ENCODE data around the gene ANKRD13B. TPM values are rescaled to one million over a fixed set of nuclear protein-coding genes. Genes with fewer than 3 reads are reported as not detected.

The ANKRD13B gene
- total and polyA plus RNA-seq, 2 of the 13 experiments (the other 11 are each of a cell fraction or from before 2014, with no cell fraction given) = 1.7 to 1.8 TPM

DNA sequence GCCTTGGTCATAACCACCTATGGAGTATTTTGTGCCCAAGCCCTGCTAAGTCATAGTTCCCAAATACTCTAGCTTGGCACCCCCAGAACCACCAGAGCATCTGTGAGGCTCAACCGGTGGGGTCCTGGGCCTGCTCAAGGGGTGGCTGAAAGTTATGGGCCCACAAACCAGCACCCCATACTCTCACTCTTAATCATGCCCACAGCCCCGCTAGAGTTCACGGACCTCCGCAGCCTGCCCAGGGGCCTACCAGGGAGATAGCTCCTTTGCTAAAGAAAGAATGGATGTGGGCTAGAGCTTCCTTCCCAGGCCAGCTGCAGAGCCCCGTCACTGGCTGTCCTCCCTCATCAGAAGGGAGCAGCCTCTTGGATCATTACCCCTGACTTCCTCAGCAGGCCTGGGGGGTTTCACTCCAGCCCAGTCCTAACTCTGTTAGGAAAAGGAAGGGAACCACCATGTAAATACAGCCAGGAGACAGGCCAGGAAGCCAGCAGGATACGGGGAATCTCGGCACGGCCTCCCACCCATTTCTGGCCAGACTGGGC, 4.8 kb upstream of the ANKRD13B start:
- Histone ChIP-seq H3K36me3 (replicated peaks in 1 of 2; ENCODE audit: control insufficient read depth in 1 of 2, insufficient read depth in 2 of 2, low read length in 2 of 2) (0 out of 5 replicates have a peak, but pooled peaks cover 0 to 1% of the 10 kb centered on the region in 2 experiments), H3K4me2 (ENCODE audit: low read depth, low read length) (peak overlapping the region; percentile 93), H3K9me3 (ENCODE audit: low read length) (no peaks in the 10 kb centered on the region), H3K9ac (ENCODE audit: insufficient read depth, low read depth, low read length) (peak overlapping the region; percentile 73), H3K27me3 (ENCODE audit: control insufficient read depth in 1 of 2, insufficient read depth in 2 of 2, low read length in 2 of 2) (no peaks in the 10 kb centered on the region; a peak in 1 of 5 replicates), H3K4me3 (replicated peaks in 1 of 3; ENCODE audit: insufficient read depth in 1 of 3, low read depth in 2 of 3, low read length in 3 of 3) (peak overlapping the region; percentile 70 to 98 (median 79); a peak in 5 of 6 replicates), H3K79me2 (ENCODE audit: insufficient read depth, low read length) (peaks cover 23% of the 10 kb centered on the region), H3K4me1 (ENCODE audit: insufficient read depth, low read length) (peaks cover 56% of the 10 kb centered on the region), H2AFZ (ENCODE audit: low read length) (no peak overlapping the region), H4K20me1 (ENCODE audit: insufficient read depth, low read length) (peaks cover 14% of the 10 kb centered on the region; the same call in 1 of the 2 replicates), H3K27ac (ENCODE audit: extremely low read length, insufficient read depth, low read length) (no peak overlapping the region)
- CTCF ChIA-PET (ENCODE audit: low intra/inter-chr PET ratio, low total read pairs) = no interaction called here
- in situ Hi-C loops (cut with HindIII; ENCODE audit: extremely low pct_ligation_motif_present, low pct_unique_long_range_greater_than_20kb) (no loop called here), intact Hi-C loops (cut with micrococcal nuclease; ENCODE audit: unreplicated experiment) (no loop called here)
- no peak for DNase-seq (ENCODE audit: low spot score)
- TF ChIP-seq ZNF501 (CRISPR knock-in tag; IDR thresholded peaks at IDR 0.05) (peak; percentile 40; the same call in 1 of the 2 replicates), AGO1 (IDR thresholded peaks at IDR 0.05; ENCODE audit: low read depth, low read length, poor library complexity, severe bottlenecking) (no peak)
- TF ChIP-seq, protein P1, sequence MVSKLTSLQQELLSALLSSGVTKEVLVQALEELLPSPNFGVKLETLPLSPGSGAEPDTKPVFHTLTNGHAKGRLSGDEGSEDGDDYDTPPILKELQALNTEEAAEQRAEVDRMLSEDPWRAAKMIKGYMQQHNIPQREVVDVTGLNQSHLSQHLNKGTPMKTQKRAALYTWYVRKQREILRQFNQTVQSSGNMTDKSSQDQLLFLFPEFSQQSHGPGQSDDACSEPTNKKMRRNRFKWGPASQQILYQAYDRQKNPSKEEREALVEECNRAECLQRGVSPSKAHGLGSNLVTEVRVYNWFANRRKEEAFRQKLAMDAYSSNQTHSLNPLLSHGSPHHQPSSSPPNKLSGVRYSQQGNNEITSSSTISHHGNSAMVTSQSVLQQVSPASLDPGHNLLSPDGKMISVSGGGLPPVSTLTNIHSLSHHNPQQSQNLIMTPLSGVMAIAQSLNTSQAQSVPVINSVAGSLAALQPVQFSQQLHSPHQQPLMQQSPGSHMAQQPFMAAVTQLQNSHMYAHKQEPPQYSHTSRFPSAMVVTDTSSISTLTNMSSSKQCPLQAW (CRISPR knock-in tag; IDR thresholded peaks at IDR 0.05) = 0 out of 2 replicates have a peak, but pooled peaks have one; percentile 15
- no TSS peak for BruUV-seq (replicated peaks)
- POLR2A ChIA-PET = interaction anchor here (1.0 to 2.0 kb wide), 3 partner anchors 14 to 29 kb away, joined by 4 to 11 read pairs (median 5); partner anchors contain the start of gene ABHD15
- FAIRE-seq = no peak
- 69% methylated on average over 5 of the region's 8 CpGs for WGBS (ENCODE audit: low lambda C conversion rate)
- no peak for ATAC-seq

Measured in HepG2 (cell line).